ENCODE measurements around the gene PTPN22. TPM values are rescaled to one million over a fixed set of nuclear protein-coding genes. Genes with fewer than 3 reads are reported as not detected.

Gene PTPN22
- polyA plus RNA-seq, 1 donor (not counting 4 experiments of a cell fraction or from before 2014, with no cell fraction given) = 0.39 TPM

DNA sequence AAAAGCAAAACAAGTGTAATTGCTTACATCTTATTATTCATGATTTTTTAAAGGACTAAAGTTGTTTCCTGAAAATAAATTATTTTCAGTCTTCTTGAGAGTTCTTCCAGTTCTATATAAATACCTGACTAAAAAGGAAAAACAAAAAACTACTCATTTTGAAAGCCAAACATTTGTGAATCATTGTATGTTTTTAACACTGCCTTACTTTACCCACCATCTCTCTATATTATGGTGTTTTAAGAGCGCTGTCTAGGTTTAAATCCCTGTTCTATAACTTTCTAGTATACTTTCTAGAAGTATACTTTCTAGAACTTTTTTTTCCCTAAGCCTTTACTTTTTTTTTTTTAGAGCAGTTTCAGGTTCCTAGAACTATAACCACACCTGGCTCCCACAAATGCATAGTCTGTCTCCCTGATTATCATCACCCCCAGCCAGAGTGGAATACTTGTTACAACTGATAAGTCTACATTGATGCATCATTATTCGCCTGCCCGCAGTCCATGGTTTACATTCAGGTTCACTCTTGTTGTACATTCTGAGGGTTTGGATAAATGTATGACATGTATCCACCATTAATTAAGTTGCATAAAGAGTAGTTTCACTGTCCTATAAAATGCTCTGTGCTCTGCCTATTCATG is 69.0 kb downstream of the PTPN22 start:
- peaks cover 80% of the 10 kb centered on the region for H3K79me2 ChIP-seq (ENCODE audit: control insufficient read depth, insufficient read depth, low read length)
- no peaks in the 10 kb centered on the region for H3K27me3 ChIP-seq (ENCODE audit: control insufficient read depth, extremely low read depth, insufficient read depth, low read length)
- dilution Hi-C loops (cut with MboI; ENCODE audit: extremely low pct_ligation_motif_present, low sequenced_read_pairs) = no loop called here
- peaks cover 0 to 2% of the 10 kb centered on the region in 2 experiments for H3K36me3 ChIP-seq (ENCODE audit: control insufficient read depth in 2 of 2, extremely low read depth in 1 of 2, insufficient read depth in 2 of 2, low read length in 2 of 2)
- H3K9me3 ChIP-seq (ENCODE audit: control insufficient read depth, low read depth, low read length) = no peaks in the 10 kb centered on the region
- no peak overlapping the region for H2AFZ ChIP-seq (ENCODE audit: control insufficient read depth, low read length)
- TF ChIP-seq CTCF (optimal IDR thresholded peaks at IDR 0.05 in 1 of 3, IDR thresholded peaks at IDR 0.05 in 1 of 3, conservative IDR thresholded peaks at IDR 0.05 in 1 of 3; ENCODE audit: extremely low read depth in 1 of 3, insufficient read depth in 2 of 3, low read length in 3 of 3) (no peak), EZH2 (IDR thresholded peaks at IDR 0.05; ENCODE audit: low read length) (no peak)
- peaks cover 14% of the 10 kb centered on the region for H3K4me1 ChIP-seq (ENCODE audit: control insufficient read depth, extremely low read depth, insufficient read depth, low read length)
- DNase-seq (ENCODE audit: low read depth, low spot score) (no peak), FAIRE-seq (no peak)
- H3K9ac ChIP-seq (ENCODE audit: control insufficient read depth, extremely low read depth, insufficient read depth, low read length) = no peak overlapping the region
- H3K9me1 ChIP-seq (ENCODE audit: control insufficient read depth, extremely low read depth, insufficient read depth, low read length) = no peaks in the 10 kb centered on the region
- H3K4me2 ChIP-seq (ENCODE audit: control insufficient read depth, extremely low read depth, insufficient read depth, low read depth, low read length) = no peak overlapping the region
- H3K4me3 ChIP-seq (ENCODE audit: control insufficient read depth in 2 of 3, extremely low read depth in 1 of 3, insufficient read depth in 2 of 3, low read depth in 1 of 3, low read length in 3 of 3) = no peak overlapping the region
- H3K27ac ChIP-seq (ENCODE audit: control insufficient read depth, insufficient read depth, low read length) = no peak overlapping the region
- H4K20me1 ChIP-seq (ENCODE audit: control insufficient read depth, extremely low read depth, insufficient read depth, low read length) = no peaks in the 10 kb centered on the region

DNA sequence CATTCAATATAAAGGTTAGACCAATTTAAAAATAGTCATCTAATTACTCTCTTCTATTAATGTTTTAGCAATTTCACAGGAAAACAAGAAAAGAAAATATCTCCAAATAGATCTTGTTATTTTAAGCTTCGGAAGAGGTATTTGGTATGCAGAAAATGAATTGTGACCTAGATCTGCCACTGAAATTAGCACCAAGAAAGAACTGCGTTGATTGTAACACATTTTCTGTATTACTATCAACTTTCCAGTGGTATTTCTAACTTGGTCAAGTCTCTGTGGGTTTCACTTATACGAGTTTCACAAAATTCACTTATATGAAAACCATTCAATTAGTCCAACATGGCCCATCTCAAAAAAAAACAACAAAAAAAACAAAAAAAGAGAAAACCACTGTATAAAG is 71.0 kb downstream of the PTPN22 start:
- H3K4me3 ChIP-seq (ENCODE audit: control insufficient read depth in 2 of 3, extremely low read depth in 1 of 3, insufficient read depth in 2 of 3, low read depth in 1 of 3, low read length in 3 of 3) = no peak overlapping the region
- FAIRE-seq (no peak), DNase-seq (ENCODE audit: low read depth, low spot score) (no peak)
- peaks cover 62% of the 10 kb centered on the region for H3K79me2 ChIP-seq (ENCODE audit: control insufficient read depth, insufficient read depth, low read length)
- no peak overlapping the region for H3K4me2 ChIP-seq (ENCODE audit: control insufficient read depth, extremely low read depth, insufficient read depth, low read depth, low read length)
- H3K9me3 ChIP-seq (ENCODE audit: control insufficient read depth, low read depth, low read length) = no peaks in the 10 kb centered on the region
- peaks cover 12% of the 10 kb centered on the region for H3K4me1 ChIP-seq (ENCODE audit: control insufficient read depth, extremely low read depth, insufficient read depth, low read length)
- no peak overlapping the region for H3K27ac ChIP-seq (ENCODE audit: control insufficient read depth, insufficient read depth, low read length)
- H3K9ac ChIP-seq (ENCODE audit: control insufficient read depth, extremely low read depth, insufficient read depth, low read length) = no peak overlapping the region
- H3K9me1 ChIP-seq (ENCODE audit: control insufficient read depth, extremely low read depth, insufficient read depth, low read length) = no peaks in the 10 kb centered on the region
- dilution Hi-C loops (cut with MboI; ENCODE audit: extremely low pct_ligation_motif_present, low sequenced_read_pairs) = no loop called here
- no peaks in the 10 kb centered on the region for H3K27me3 ChIP-seq (ENCODE audit: control insufficient read depth, extremely low read depth, insufficient read depth, low read length)
- TF ChIP-seq CTCF (optimal IDR thresholded peaks at IDR 0.05 in 1 of 3, IDR thresholded peaks at IDR 0.05 in 1 of 3, conservative IDR thresholded peaks at IDR 0.05 in 1 of 3; ENCODE audit: extremely low read depth in 1 of 3, insufficient read depth in 2 of 3, low read length in 3 of 3) (no peak), EZH2 (IDR thresholded peaks at IDR 0.05; ENCODE audit: low read length) (no peak)
- no peaks in the 10 kb centered on the region for H4K20me1 ChIP-seq (ENCODE audit: control insufficient read depth, extremely low read depth, insufficient read depth, low read length)
- peaks cover 0 to 6% of the 10 kb centered on the region in 2 experiments for H3K36me3 ChIP-seq (ENCODE audit: control insufficient read depth in 2 of 2, extremely low read depth in 1 of 2, insufficient read depth in 2 of 2, low read length in 2 of 2)
- no peak overlapping the region for H2AFZ ChIP-seq (ENCODE audit: control insufficient read depth, low read length)
